K562 (cell line): ENCODE results near the gene IL6ST. TPM values are rescaled to one million over a fixed set of nuclear protein-coding genes. Genes with fewer than 3 reads are reported as not detected.

Source experiments
- ATAC-seq: fragments of 200-7000 bp; cut with Tn5 transposase; 3 replicates; pipeline ENCODE4 v1.9.1; 2020; ENCODE audit warnings: moderate library complexity
- BruUV-seq: library from RNA; stranded (reverse); fragments of 400-500 nt; replicated peaks from 2 replicates; lab custom pipeline; 2021; lab: Mats Ljungman, UMichigan
- CTCF ChIA-PET: fragments of 300-600 bp; formaldehyde crosslinking; extraction: SDS; loops from one replicate; lab custom pipeline; 2021; ENCODE audit warnings: low intra/inter-chr PET ratio; lab: Yijun Ruan, JAX
- POLR2A ChIA-PET: fragments of 300-600, 350-650 bp; sonication (Branson Sonifier 250); formaldehyde crosslinking; extraction: SDS; loops from one replicate; lab custom pipeline; 2021; ENCODE audit warnings: antibody characterized with exemption, inconsistent platforms; lab: Yijun Ruan, JAX
- DNase-seq, 4 experiments: peaks; one replicate each; pipeline versions ENCODE4 v3.0.0 to v3.0.0-alpha.2; 2011 to 2018; ENCODE audit warnings: low spot score in 3 of 4, mixed read lengths in 3 of 4; ENCODE audit errors: extremely low read depth in 1 of 4
- FAIRE-seq: peaks from 2 replicates; lab custom pipeline; 2011; peaks lifted over from hg19 to GRCh38; lab: Jason Lieb, UNC
- H2AFZ ChIP-seq: 2 replicates; pipeline ENCODE4 v1.6.0; 2011; ENCODE audit warnings: low read depth, low read length, control low read depth, inconsistent platforms
- H3K27ac ChIP-seq: fragments of 200-600 bp; 3 replicates; pipeline ENCODE4 v1.8.0; 2011; ENCODE audit warnings: low read depth, mild to moderate bottlenecking, control low read depth, inconsistent platforms, low read length, moderate library complexity, mixed read lengths; ENCODE audit errors: extremely low read depth
- H3K27me3 ChIP-seq, 2 experiments: fragments of 300-600 bp in 1 of 2; 2 replicates in 1 of 2; 3 replicates in 1 of 2; pipeline versions ENCODE4 v1.6.0 to v1.8.0; 2011; ENCODE audit warnings: inconsistent platforms in 2 of 2, low read length in 2 of 2, mild to moderate bottlenecking in 1 of 2, mixed read lengths in 1 of 2, moderate library complexity in 1 of 2; ENCODE audit not compliant: control insufficient read depth in 2 of 2, insufficient read depth in 2 of 2
- H3K36me3 ChIP-seq: fragments of 300-600 bp; 3 replicates; pipeline ENCODE4 v1.8.0; 2011; ENCODE audit warnings: mild to moderate bottlenecking, low read length, inconsistent platforms; ENCODE audit not compliant: control insufficient read depth, insufficient read depth
- H3K4me1 ChIP-seq, 2 experiments: fragments of 200-600 bp in 1 of 2; replicated peaks in 1 of 2; 2 replicates in 1 of 2; 3 replicates in 1 of 2; pipeline versions ENCODE4 v1.5.1 to v1.8.0; 2011; ENCODE audit warnings: inconsistent platforms in 2 of 2, low read length in 2 of 2, mild to moderate bottlenecking in 1 of 2, mixed read lengths in 1 of 2, moderate library complexity in 1 of 2; ENCODE audit not compliant: control insufficient read depth in 2 of 2, insufficient read depth in 2 of 2
- H3K4me2 ChIP-seq: 2 replicates; pipeline ENCODE4 v1.6.1; 2011; ENCODE audit warnings: low read length, control low read depth, inconsistent platforms, mixed read lengths; ENCODE audit not compliant: insufficient read depth
- H3K4me3 ChIP-seq: fragments of 200-600 bp; sonication (generic), shearing (Covaris generic); 2 replicates; pipeline ENCODE4 v1.5.1; 2016; ENCODE audit warnings: control low read depth, inconsistent platforms
- H3K79me2 ChIP-seq: fragments of 200-600 bp; 3 replicates; pipeline ENCODE4 v1.8.0; 2011; ENCODE audit warnings: low read length, inconsistent platforms; ENCODE audit not compliant: control insufficient read depth, insufficient read depth
- H3K9ac ChIP-seq, 2 experiments: 2 replicates each; pipeline versions ENCODE4 v1.6.0 to v1.6.1; 2011; ENCODE audit warnings: low read depth in 2 of 2, low read length in 2 of 2, control low read depth in 1 of 2, inconsistent platforms in 1 of 2, mild to moderate bottlenecking in 1 of 2, mixed read lengths in 1 of 2; ENCODE audit not compliant: insufficient read depth in 1 of 2
- H3K9me1 ChIP-seq: one replicate; pipeline ENCODE4 v1.6.0; 2011; ENCODE audit warnings: inconsistent platforms, mild to moderate bottlenecking, low read length, moderate library complexity; ENCODE audit not compliant: control insufficient read depth, insufficient read depth
- H3K9me3 ChIP-seq: replicated peaks from 2 replicates; pipeline ENCODE4 v1.5.1; 2011; ENCODE audit warnings: low read depth, low read length, inconsistent platforms; ENCODE audit not compliant: control insufficient read depth, insufficient read depth
- H4K20me1 ChIP-seq: replicated peaks from 2 replicates; pipeline ENCODE4 v1.6.1; 2011; ENCODE audit warnings: low read length, inconsistent platforms, mixed read lengths; ENCODE audit not compliant: control insufficient read depth, insufficient read depth
- CEBPG ChIP-seq, 3 experiments: fragments of 200-800 bp in 1 of 3; sonication (Bioruptor generic) in 1 of 3; sonication (generic) in 1 of 3; formaldehyde crosslinking in 1 of 3; IDR thresholded peaks in 2 of 3; conservative IDR thresholded peaks in 1 of 3; 2 replicates each; pipeline versions ENCODE4 v1.6.1 to v1.8.0; 2016 to 2022; ENCODE audit warnings: missing compliant biosample characterization in 2 of 3, missing genetic modification characterization in 2 of 3, mild to moderate bottlenecking in 1 of 3, missing genetic modification reagents in 1 of 3
- CGGBP1 ChIP-seq: fragments of 250-450 bp; sonication (Bioruptor Pico); IDR thresholded peaks from 2 replicates; pipeline ENCODE4 v1.9.0; 2021; ENCODE audit warnings: mild to moderate bottlenecking
- FOXA3 ChIP-seq, 2 experiments: fragments of 450-650 bp in 1 of 2; sonication (generic) in 1 of 2; formaldehyde crosslinking; IDR thresholded peaks in 1 of 2; conservative IDR thresholded peaks in 1 of 2; 2 replicates each; pipeline versions ENCODE4 v1.4.0 to v1.8.0; 2020 to 2022; ENCODE audit warnings: mild to moderate bottlenecking in 2 of 2, missing genetic modification reagents in 1 of 2
- GABPB1 ChIP-seq: sonication (generic); formaldehyde crosslinking; IDR thresholded peaks from 2 replicates; pipeline ENCODE4 v1.8.0; 2022; ENCODE audit warnings: mild to moderate bottlenecking, missing genetic modification reagents
- KDM4B ChIP-seq, 2 experiments: fragments of 450-650 bp in 1 of 2; sonication (generic) in 1 of 2; IDR thresholded peaks; 2 replicates each; pipeline ENCODE4 v1.6.1; 2016 to 2017; ENCODE audit warnings: borderline replicate concordance in 2 of 2, antibody characterized with exemption in 1 of 2, low read depth in 1 of 2, mild to moderate bottlenecking in 1 of 2
- NR1H2 ChIP-seq: sonication (generic); formaldehyde crosslinking; IDR thresholded peaks from 2 replicates; pipeline ENCODE4 v1.4.0; 2020; ENCODE audit warnings: mild to moderate bottlenecking, missing genetic modification reagents
- RBBP5 ChIP-seq: fragments of 200-600 bp; sonication (generic); IDR thresholded peaks from 2 replicates; pipeline ENCODE4 v1.6.1; 2012; ENCODE audit warnings: borderline replicate concordance, mild to moderate bottlenecking, low read length, control low read depth, inconsistent platforms; ENCODE audit not compliant: insufficient read depth, poor library complexity, severe bottlenecking
- ZNF239 ChIP-seq: fragments of 250-450 bp; sonication (Bioruptor Pico); IDR thresholded peaks from 2 replicates; pipeline ENCODE4 v1.4.0; 2020; ENCODE audit warnings: mild to moderate bottlenecking
- ZNF699 ChIP-seq: fragments of 250-450 bp; sonication (Bioruptor Pico); IDR thresholded peaks from 2 replicates; pipeline ENCODE4 v1.8.0; 2021; ENCODE audit warnings: mild to moderate bottlenecking, moderate library complexity; ENCODE audit not compliant: insufficient replicate concordance
- whole genome bisulfite sequencing: fragments of 100-300 bp; shearing (Covaris generic); methylation state at CpG from one replicate; pipeline ENCODE4 v1.1.6; 2016; ENCODE audit warnings: low coverage, mixed read lengths; ENCODE audit not compliant: insufficient coverage; ENCODE audit errors: missing lambda C conversion rate; 5-methylcytosine and 5-hydroxymethylcytosine counted together
- in situ Hi-C: fragments of 300-500 bp; cut with MboI; formaldehyde crosslinking; loops from 4 replicates; pipeline ENCODE4 v1.15.0; 2018; ENCODE audit warnings: inconsistent platforms, mixed read lengths
- intact Hi-C: fragments of 100-400 bp; cut with micrococcal nuclease; formaldehyde crosslinking; loops from 2 replicates; pipeline ENCODE4 v1.14.2; 2022
- polyA plus RNA-seq, 8 experiments: library from polyadenylated mRNA; depleted of rRNA in 4 of 8; stranded (reverse) in 5 of 8; unstranded in 3 of 8; fragments of >200 nt; fragmentation: Nextera tagmentation in 2 of 8; fragmentation: Illumina TruSeq in 1 of 8; extraction: Ambion mirVana in 2 of 8; extraction: Trizol in 1 of 8; gene quantifications; 2 replicates each; pipeline versions ENCODE4 v1.2.1 to v1.2.3, GENCODE V29; 2011 to 2014; ENCODE audit warnings: inconsistent platforms in 1 of 8, missing spikeins in 1 of 8
- total RNA-seq, 7 experiments: library from RNA; depleted of rRNA in 6 of 7; stranded (reverse); fragments of >200 nt in 6 of 7; fragmentation: Illumina TruSeq in 2 of 7; extraction: Trizol in 2 of 7; gene quantifications; 2 replicates each; pipeline versions ENCODE4 v1.2.1 to v1.2.3, GENCODE V29; 2011 to 2021; ENCODE audit warnings: low replicate concordance in 1 of 7
- TF ChIP-seq, protein P1 (sequence below): fragments of 200-800 bp; sonication (Bioruptor generic); IDR thresholded peaks from 2 replicates; pipeline ENCODE4 v1.6.1; 2017; ENCODE audit warnings: missing genetic modification characterization, missing compliant biosample characterization
- TF ChIP-seq, protein P2 (sequence below): fragments of 250-450 bp; sonication (Bioruptor Pico); IDR thresholded peaks from 2 replicates; pipeline ENCODE4 v1.5.1; 2021; ENCODE audit warnings: mild to moderate bottlenecking

The IL6ST gene
- total and polyA plus RNA-seq, 9 of the 15 experiments (the other 6 are each of a cell fraction or from before 2014, with no cell fraction given): 2.0 to 27.0 (median 7.9) TPM

GRCh38 chr5:55921617-55922016 is 73.1 kb downstream of the IL6ST start:
- in situ Hi-C loops: no loop called here
- intact Hi-C loops: no loop called here
- no peak overlapping the region for H3K9ac ChIP-seq
- peaks cover 2 to 40% of the 10 kb centered on the region in 2 experiments; a peak in 2 of 5 replicates for H3K27me3 ChIP-seq
- H3K9me3 ChIP-seq: no peaks in the 10 kb centered on the region
- CTCF ChIA-PET: no interaction called here
- FAIRE-seq (no peak), DNase-seq (no peak), ATAC-seq (no peak)
- H4K20me1 ChIP-seq: no peaks in the 10 kb centered on the region
- H3K36me3 ChIP-seq: no peaks in the 10 kb centered on the region
- H3K4me1 ChIP-seq: peaks cover 0 to 4% of the 10 kb centered on the region in 2 experiments; a peak in 1 of 5 replicates
- no peaks in the 10 kb centered on the region for H3K79me2 ChIP-seq
- H2AFZ ChIP-seq: no peak overlapping the region
- BruUV-seq: no TSS peak
- H3K9me1 ChIP-seq: no peaks in the 10 kb centered on the region
- WGBS: 41% methylated on average over 4 of the region's 4 CpGs
- H3K4me3 ChIP-seq: no peak overlapping the region
- H3K4me2 ChIP-seq: no peak overlapping the region
- no peak overlapping the region for H3K27ac ChIP-seq
- POLR2A ChIA-PET: no interaction called here
- TF ChIP-seq GABPB1 (CRISPR knock-in tag) (no peak), FOXA3 (CRISPR knock-in tag; conservative IDR thresholded peaks at IDR 0.05 in 1 of 2, IDR thresholded peaks at IDR 0.05 in 1 of 2) (no peak), RBBP5 (no peak), ZNF699 (CRISPR knock-in tag) (no peak), CGGBP1 (CRISPR knock-in tag) (no peak), CEBPG (CRISPR knock-in tag; IDR thresholded peaks at IDR 0.05) (no peak), CEBPG (tag; conservative IDR thresholded peaks at IDR 0.05 in 1 of 2, IDR thresholded peaks at IDR 0.05 in 1 of 2) (no peak), ZNF239 (CRISPR knock-in tag) (no peak), KDM4B (IDR thresholded peaks at IDR 0.05; ENCODE audit: borderline replicate concordance in 2 of 2, low read depth in 1 of 2) (no peak), NR1H2 (CRISPR knock-in tag) (no peak)
- TF ChIP-seq, protein P1, sequence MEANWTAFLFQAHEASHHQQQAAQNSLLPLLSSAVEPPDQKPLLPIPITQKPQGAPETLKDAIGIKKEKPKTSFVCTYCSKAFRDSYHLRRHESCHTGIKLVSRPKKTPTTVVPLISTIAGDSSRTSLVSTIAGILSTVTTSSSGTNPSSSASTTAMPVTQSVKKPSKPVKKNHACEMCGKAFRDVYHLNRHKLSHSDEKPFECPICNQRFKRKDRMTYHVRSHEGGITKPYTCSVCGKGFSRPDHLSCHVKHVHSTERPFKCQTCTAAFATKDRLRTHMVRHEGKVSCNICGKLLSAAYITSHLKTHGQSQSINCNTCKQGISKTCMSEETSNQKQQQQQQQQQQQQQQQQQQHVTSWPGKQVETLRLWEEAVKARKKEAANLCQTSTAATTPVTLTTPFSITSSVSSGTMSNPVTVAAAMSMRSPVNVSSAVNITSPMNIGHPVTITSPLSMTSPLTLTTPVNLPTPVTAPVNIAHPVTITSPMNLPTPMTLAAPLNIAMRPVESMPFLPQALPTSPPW: no peak
- TF ChIP-seq, protein P2, sequence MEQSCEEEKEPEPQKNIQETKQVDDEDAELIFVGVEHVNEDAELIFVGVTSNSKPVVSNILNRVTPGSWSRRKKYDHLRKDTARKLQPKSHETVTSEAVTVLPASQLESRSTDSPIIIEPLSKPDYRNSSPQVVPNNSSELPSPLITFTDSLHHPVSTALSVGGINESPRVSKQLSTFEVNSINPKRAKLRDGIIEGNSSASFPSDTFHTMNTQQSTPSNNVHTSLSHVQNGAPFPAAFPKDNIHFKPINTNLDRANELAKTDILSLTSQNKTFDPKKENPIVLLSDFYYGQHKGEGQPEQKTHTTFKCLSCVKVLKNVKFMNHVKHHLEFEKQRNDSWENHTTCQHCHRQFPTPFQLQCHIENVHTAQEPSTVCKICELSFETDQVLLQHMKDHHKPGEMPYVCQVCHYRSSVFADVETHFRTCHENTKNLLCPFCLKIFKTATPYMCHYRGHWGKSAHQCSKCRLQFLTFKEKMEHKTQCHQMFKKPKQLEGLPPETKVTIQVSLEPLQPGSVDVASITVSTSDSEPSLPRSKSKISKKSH (CRISPR knock-in tag): no peak
